ENCODE measurements around the gene VPS39.
A peak's percentile ranks its signal among the peaks of the same experiment; 100 is the strongest.
"Not testable (repeated sequence)": the region's sequence is repeated elsewhere in the genome, so short reads cannot be mapped to it uniquely, and the experiment has no call there.

Gene VPS39

DNA sequence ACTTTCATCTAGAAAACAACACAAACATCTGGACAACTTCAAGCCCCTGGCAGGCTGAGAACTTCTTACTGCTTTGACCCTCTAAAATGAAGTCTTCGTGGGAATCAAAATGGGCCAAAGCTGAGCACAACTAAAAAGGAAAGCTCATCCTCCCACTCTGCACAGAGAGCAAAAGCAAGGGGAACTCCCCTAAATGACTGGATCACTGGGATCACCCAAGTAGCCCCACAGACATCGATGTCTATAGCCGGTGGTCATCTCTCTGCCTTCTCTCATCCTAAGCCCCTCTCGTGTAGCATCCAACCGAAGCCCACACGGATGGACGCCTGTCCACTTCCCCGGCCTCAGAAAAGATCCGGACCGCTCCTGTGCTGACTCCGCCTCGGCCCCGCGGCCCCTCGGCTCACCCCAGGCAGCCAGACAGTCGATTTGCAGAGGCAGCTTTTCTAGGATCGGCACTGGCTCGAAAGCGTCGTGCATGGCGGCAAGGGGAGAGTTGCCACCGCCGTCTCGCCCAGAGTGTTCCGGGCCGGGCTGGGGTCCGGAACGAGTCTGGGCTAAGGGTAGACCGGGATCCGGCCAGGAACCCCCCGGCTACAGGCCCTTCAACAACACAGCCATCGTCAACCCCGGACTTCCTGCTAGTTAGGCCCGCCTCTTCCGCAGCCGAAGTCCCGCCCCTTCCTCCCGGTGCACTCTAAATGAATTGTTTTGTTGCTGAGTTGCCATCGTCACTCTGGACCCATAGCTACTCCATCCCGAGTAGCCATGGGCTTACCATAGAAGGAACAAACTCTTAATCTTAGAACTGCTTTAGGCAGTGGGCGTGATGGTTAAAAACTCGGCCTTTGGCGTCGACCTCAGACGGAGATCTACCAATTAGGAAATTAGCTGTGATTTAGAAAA is at the start of gene VPS39:
TSS of gene VPS39 (minus strand) at position 631 of the 906 bp plus-strand sequence. CDS start at position 480, 151 bp downstream.
- DNase-seq: peak; percentile 46 to 78 (median 70)

DNA sequence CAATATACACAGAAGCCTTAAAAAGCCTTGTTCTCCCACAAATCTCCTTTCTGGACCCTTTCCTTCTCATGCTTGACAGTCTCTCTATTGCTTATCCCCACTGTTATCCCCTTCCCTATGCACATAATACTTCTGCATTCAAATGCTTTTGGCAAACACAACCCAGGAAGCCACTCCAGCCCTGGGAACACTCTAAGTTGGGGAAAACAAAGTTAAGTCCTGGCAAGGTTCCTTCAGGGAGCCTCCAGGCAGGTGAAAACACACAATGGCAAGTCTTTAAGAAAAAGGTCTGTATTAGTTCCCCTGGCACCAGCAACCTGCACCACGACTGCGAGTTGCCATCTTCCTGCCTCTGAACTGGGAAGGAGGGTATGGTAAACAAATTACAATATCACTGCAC is 45.2 kb upstream of the VPS39 start:
- DNase-seq: no peak

- DNase-seq: no peak
Observed at GRCh38 chr15:42240823-42241222, 32.7 kb upstream of the VPS39 start.

GRCh38 chr15:42239528-42240182 is 31.6 kb upstream of the VPS39 start:
- no peak for DNase-seq

DNA sequence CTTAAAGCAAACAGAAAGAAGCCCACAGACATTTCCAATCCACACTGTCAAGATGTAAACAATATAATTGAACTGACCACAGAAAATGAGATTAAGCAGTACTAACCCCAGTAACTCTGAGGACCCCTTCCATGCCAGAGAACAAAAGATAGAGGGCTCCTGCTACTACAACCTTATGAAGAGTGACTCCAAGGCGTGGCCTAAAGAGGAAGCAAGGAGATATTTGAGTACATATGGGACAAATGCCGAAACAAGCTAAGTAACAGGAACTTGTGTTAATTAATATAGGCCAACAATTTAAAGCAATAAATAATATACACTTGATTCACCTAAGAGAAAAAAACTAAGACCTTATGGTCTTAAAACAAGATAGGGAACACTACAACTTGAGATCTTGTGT is 25.0 kb upstream of the VPS39 start:
- no peak for DNase-seq

- DNase-seq: no peak
Observed at GRCh38 chr15:42232606-42233005, 24.5 kb upstream of the VPS39 start.

GRCh38 chr15:42231088-42231487 is 23.0 kb upstream of the VPS39 start:
- no peak for DNase-seq

DNA sequence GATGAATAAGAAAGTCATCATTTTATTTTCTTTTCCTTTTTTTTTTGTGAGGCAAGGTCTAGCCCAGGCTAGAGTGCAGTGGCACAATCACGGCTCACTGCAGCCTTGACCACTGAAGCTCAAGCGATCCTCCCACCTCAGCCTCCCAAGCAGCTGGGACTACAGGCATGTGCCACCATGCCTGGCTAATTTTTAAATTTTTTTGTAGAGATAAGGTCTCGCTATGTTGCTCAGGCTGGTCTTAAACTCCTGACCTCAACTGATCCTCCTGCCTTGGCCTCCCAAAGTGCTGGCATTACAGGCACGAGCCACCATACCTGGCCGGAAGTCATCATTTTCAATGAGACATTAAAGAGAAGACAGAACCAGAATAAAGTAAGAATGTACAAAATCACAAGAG is 20.9 kb upstream of the VPS39 start:
- DNase-seq: not testable (repeated sequence)

DNA sequence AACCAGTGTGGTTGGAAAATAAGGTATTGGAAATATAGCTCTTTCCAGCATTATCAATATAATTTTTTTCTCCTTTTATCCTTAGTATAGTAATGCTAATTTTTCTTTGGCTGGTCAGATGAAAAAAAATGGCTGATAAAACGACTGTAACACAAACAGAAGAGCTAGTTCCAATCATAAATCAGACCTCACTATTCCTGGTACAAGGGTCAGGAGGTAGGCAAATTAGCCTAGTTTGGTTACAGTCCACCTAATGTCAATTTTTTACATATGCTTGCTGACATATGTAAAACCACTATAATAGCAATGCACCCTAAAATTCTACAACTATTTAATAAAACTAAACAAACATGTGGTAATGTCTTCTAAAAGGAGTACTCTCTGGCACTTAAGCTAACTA is 19.9 kb upstream of the VPS39 start:
- no peak for DNase-seq

DNA sequence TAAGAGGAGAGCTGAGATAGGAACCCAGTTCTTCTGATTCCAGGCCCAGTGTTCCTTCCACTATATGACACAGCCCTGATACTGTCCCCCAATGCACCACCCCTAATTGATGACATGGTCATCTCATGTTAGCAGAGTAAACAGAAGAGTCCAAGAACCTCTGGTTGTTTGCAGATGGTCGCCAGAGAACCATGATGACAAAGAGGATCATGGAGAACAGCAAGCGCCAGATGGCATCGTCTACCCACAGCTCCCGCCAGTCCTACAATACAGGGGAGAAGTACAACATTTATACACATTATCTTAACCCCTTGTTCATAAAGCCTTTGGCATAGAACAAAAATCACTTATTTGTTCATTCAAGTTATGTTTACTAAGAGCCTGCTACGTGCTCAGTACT is 18.5 kb upstream of the VPS39 start:
- DNase-seq: no peak

DNA sequence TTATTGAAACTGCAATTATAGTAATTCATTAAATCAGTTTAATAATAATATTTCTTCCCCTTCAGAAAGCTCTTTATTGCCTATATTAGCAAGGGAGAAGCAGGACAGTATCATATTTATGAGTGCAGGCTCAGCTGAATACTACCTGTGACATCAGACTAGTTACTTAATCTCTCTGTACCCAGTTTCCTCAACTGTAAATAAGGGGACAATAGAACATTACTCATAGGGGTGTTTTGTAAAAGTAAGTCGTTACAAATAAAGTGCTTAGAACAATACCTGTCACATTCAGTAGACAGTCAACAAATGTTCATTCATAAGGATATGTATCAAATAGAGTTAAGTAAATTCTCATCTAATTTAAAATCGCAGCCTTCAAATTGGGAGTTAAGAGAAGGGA is 12.1 kb upstream of the VPS39 start:
- no peak for DNase-seq

GRCh38 chr15:42218953-42219592 is 11.0 kb upstream of the VPS39 start:
- no peak for DNase-seq

DNA sequence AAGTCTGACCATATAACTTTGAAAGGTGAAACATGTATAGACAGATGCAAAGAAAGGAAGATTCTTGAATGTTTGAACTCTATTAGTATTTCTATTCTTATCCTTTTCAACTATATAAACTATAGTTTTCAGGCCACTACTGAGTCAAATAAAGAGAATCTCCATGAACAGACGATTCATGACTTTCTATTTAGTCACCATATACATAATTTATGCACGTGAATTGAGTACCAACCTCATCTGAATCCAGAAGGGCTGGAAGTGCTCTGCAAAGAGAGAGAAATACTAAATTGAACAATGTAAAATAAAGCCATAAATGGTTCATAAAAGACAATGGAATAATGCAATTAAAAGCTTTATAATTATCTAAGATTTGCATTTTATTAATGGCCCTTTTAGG is 9.5 kb upstream of the VPS39 start:
- no peak for DNase-seq

DNA sequence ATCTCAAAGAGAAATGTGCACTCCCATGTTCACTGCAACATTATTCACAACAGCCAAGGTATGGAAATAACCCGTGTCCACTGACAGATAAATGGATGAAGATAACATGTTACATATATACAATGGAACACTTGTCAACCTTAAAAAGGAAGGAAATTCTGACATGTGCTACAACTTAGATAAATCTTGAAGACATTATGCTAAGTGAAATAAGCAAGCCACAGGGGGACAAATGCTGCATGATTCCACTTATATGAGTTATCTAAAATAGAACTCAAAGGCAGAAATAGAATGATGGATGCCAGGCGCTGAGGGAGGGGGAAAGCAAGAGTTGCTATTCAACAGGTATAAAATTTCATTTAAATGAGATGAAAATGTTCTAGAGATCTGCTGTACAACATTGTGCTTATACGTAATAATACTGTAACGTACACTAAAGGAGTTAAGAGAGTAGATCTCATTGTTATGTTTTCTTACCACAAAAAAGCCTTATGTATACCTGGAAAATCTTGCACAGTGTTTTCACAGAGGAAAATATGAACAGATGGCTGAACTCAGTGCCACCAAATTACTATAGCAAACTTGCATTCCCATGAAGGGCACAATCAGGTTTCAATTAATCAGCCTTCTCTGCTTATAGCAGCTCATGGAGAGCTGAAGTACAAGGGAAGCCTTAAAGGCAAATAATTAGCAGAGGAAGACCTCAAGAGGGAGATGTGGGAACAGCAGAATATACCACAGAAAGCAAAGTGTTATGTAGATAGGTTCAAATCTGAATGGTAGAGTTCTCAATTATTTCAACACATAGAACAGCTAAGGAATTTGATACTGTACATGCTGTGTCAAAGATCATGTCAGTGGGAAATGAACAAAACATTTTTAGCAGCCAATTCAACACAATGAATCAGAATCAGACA is 8.1 kb upstream of the VPS39 start:
- no peak for DNase-seq

- DNase-seq: no peak
Observed at GRCh38 chr15:42214600-42214999, 6.5 kb upstream of the VPS39 start.

DNA sequence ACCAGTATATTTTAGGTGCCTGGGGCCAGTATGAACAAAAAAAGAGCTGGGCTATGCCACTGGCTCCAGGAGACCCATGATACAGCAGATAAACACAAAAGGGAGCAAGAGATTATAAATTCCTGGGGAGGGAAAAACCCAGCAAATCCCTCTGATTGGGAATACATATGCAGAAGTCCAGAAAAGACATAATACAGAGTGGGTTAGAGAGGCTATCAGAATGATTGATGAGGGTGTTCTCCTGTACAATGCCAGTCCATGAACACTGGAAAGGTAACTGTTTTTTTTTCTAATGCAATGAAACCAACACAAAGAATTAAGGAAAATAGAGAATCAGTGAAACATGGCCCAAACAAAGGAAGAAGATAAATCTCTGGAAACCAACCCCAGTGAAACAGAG is 5.4 kb upstream of the VPS39 start:
- DNase-seq: no peak

GRCh38 chr15:42210696-42211095 is 2.6 kb upstream of the VPS39 start:
- DNase-seq: no peak

- DNase-seq: no peak
Observed at GRCh38 chr15:42206406-42206805, 1.7 kb downstream of the VPS39 start.

DNA sequence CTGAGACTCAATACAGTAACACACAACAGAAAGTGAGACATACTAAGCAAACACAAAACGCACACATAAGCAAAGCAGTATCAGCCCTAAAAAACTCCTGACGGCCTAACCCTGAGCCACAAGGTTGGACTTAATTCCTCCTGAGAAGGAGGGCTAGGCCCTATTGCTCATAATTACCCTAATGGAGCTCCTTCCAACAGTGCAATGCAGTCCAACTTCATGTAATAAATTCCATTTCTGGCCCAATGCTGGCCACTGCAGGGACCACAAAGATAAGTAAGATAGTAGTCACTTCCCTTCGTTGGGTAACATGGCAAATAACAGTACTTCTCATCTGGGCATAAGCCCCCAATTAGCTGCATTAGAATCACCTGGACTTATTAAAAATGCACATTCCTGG is 4.2 kb downstream of the VPS39 start:
- no peak for DNase-seq

DNA sequence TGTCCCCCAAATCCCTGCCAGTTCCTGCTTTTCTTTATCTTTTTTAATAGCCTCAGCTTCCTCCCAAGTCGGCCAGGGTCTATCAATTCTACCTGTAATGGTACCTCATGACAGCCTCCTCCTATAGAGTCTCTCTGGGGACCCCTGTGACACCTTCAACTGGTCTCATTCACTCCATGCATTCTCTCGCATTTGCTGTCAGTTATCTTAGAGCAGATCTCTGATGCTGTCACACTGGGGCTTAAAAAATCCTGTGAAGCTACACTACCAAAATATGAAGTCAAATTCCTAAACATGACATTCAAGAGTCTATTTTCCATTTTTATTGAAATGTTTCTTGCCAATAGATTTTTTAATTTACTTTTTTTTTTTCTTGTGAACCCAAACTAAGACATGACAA is 5.5 kb downstream of the VPS39 start:
- no peak for DNase-seq

DNA sequence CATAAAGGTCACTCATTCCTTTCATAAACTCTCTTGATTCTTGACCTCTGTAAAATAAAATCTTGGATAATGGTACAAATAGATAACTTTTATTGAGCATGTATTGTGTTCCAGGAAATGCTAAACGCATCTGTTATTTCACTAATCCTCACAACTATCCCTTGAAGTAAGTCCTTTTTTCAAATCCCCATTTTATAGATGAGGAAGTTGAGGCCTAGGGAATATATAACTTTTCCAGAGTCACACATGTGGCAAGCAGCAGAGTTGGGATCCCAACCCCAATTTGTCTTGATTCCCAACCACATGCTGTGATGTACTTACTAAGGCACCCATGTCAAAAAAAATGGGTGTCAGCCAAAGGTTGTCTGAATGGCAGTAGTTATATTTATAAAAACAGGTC is 6.3 kb downstream of the VPS39 start:
- DNase-seq: no peak

- DNase-seq: no peak
Observed at GRCh38 chr15:42199126-42199525, 9.0 kb downstream of the VPS39 start.

- no peak for DNase-seq
Observed at GRCh38 chr15:42198516-42198915, 9.6 kb downstream of the VPS39 start.
